ENCODE measurements around the gene IL13RA1.
A peak's percentile ranks its signal among the peaks of the same experiment; 100 is the strongest.

The IL13RA1 gene

DNA sequence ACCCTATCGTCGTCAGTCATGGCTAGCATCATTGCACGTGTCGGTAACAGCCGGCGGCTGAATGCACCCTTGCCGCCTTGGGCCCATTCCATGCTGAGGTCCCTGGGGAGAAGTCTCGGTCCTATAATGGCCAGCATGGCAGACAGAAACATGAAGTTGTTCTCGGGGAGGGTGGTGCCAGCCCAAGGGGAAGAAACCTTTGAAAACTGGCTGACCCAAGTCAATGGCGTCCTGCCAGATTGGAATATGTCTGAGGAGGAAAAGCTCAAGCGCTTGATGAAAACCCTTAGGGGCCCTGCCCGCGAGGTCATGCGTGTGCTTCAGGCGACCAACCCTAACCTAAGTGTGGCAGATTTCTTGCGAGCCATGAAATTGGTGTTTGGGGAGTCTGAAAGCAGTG, 97.8 kb downstream of the IL13RA1 start:
- TF ChIP-seq ZFX (IDR thresholded peaks at IDR 0.05) = no peak
- TF ChIP-seq, protein P1, sequence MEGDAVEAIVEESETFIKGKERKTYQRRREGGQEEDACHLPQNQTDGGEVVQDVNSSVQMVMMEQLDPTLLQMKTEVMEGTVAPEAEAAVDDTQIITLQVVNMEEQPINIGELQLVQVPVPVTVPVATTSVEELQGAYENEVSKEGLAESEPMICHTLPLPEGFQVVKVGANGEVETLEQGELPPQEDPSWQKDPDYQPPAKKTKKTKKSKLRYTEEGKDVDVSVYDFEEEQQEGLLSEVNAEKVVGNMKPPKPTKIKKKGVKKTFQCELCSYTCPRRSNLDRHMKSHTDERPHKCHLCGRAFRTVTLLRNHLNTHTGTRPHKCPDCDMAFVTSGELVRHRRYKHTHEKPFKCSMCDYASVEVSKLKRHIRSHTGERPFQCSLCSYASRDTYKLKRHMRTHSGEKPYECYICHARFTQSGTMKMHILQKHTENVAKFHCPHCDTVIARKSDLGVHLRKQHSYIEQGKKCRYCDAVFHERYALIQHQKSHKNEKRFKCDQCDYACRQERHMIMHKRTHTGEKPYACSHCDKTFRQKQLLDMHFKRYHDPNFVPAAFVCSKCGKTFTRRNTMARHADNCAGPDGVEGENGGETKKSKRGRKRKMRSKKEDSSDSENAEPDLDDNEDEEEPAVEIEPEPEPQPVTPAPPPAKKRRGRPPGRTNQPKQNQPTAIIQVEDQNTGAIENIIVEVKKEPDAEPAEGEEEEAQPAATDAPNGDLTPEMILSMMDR (conservative IDR thresholded peaks at IDR 0.05) = no peak
- no peak overlapping the region for H3K27ac ChIP-seq

DNA sequence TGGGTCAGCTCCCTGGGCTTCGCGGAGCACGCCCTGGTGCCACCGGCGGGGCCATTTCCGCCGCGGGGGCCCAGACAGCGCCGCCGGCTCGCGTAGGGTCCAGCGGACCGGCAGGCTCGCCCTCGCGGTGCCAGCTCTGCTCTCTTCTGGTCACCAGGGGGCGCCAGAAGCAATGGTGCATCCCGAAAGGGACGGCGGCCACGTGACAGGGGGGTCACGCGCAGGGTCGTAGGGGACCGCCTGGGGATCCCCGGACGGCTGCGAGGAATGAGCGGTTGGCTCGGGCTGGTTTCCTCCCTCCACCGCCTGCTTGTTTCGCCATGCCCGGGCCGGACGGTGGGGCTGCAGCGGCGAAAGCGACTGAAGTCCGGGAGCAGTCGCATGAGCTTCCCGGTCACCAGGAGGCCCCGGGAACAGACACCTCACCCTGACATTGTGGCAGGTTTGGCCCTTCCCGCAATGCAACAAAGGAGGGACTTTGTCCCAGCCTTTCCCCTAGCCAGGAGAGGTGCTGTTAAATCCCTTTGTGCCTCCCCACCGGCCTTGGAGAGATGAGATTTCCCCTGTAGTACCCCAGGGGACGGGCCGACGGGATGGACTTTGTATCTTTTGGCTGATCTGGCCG, 112.0 kb downstream of the IL13RA1 start:
- no peak overlapping the region for H3K27ac ChIP-seq
- TF ChIP-seq, protein P1 (conservative IDR thresholded peaks at IDR 0.05) = peak; percentile 63
- no peak for TF ChIP-seq ZFX (IDR thresholded peaks at IDR 0.05)

Data from C4-2B (cell line).